Testis (tissue), 2 donors: Measurements from ENCODE around the gene ZNRF4.

Experiments used
- POLR2A ChIP-seq: fragments of 450-650 bp; IDR thresholded peaks from one replicate; pipeline ENCODE4 v1.6.1; 2017; ENCODE audit warnings: antibody characterized with exemption, mild to moderate bottlenecking, moderate library complexity
- TF ChIP-seq, protein P1 (sequence below), 3 experiments: fragments of 450-650 bp in 2 of 3; fragments of 200-600 bp in 1 of 3; sonication (generic) in 1 of 3; IDR thresholded peaks; one replicate each; pipeline ENCODE4 v1.5.1; 2016 to 2019; ENCODE audit warnings: antibody characterized with exemption in 3 of 3, mild to moderate bottlenecking in 2 of 3, moderate library complexity in 1 of 3

DNA sequence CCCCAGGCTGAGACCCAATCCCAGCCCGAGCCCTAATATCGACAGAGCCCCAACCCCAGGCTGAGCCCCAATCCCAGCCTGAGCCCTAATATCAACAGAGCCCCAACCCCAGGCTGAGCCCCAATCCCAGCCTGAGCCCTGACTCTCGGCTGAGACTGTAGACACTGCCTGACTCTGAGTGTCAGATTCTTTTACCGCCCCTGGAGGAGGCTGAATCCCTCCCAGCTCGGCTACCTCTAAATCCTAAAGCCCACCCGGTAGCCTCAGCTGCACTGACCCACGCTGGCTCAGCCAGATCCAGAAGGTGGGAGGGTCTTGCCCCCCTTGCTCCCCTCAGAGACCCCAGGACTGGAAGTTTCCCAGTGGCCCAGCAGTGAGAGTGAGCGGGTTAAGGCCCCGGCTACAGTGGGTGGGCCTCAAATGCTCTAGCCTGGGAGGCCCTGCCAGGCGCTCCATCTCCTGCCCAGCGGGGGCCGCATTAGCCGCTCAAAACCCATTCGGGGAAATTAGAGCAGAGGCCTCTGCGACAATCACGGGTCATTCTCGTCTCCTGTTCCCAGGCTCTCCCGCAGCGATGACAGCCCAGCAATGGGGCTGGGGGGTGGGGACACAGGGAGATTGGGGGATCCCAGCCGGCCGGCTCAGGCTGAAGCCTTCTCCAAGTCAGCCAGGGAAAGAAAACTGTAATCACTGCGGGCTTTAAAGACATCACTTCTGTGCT, 43.8 kb downstream of the ZNRF4 start:
- TF ChIP-seq, protein P1, sequence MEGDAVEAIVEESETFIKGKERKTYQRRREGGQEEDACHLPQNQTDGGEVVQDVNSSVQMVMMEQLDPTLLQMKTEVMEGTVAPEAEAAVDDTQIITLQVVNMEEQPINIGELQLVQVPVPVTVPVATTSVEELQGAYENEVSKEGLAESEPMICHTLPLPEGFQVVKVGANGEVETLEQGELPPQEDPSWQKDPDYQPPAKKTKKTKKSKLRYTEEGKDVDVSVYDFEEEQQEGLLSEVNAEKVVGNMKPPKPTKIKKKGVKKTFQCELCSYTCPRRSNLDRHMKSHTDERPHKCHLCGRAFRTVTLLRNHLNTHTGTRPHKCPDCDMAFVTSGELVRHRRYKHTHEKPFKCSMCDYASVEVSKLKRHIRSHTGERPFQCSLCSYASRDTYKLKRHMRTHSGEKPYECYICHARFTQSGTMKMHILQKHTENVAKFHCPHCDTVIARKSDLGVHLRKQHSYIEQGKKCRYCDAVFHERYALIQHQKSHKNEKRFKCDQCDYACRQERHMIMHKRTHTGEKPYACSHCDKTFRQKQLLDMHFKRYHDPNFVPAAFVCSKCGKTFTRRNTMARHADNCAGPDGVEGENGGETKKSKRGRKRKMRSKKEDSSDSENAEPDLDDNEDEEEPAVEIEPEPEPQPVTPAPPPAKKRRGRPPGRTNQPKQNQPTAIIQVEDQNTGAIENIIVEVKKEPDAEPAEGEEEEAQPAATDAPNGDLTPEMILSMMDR (IDR thresholded peaks at IDR 0.05), result no peak
- TF ChIP-seq POLR2A, result no peak
